Stimulated activated naive CD4-positive, alpha-beta T cell (primary cell): ENCODE results near the gene FANCC.
A peak's percentile ranks its signal among the peaks of the same experiment; 100 is the strongest.

Experiments used
- DNase-seq, 6 experiments: peaks; one replicate each; lab custom pipeline; 2025; lab: John Stamatoyannopoulos, UW

The FANCC gene

GRCh38 chr9:95143591-95144561, 173.6 kb downstream of the FANCC start:
- DNase-seq, result no peak

- no peak for DNase-seq
These were observed 174.8 kb downstream of the FANCC start for GRCh38 chr9:95142728-95143127.

GRCh38 chr9:95142315-95142714, 175.2 kb downstream of the FANCC start:
- no peak for DNase-seq

- no peak for DNase-seq
These were observed 176.7 kb downstream of the FANCC start for GRCh38 chr9:95140821-95141220.

- no peak for DNase-seq
These were observed 178.4 kb downstream of the FANCC start for GRCh38 chr9:95139126-95139525.

- no peak for DNase-seq
These were observed 179.0 kb downstream of the FANCC start for GRCh38 chr9:95138474-95138873.

- DNase-seq, result no peak
These were observed 179.8 kb downstream of the FANCC start for GRCh38 chr9:95137587-95138145.

GRCh38 chr9:95135756-95136155, 181.8 kb downstream of the FANCC start:
- no peak for DNase-seq

- no peak for DNase-seq
These were observed 183.0 kb downstream of the FANCC start for GRCh38 chr9:95134457-95134881.

- DNase-seq, result no peak
These were observed 184.2 kb downstream of the FANCC start for GRCh38 chr9:95133325-95133705.

GRCh38 chr9:95132366-95133324, 184.9 kb downstream of the FANCC start:
- no peak for DNase-seq

- peak in 5 of 6 experiments; percentile 13 to 38 (median 29) for DNase-seq
These were observed 186.2 kb downstream of the FANCC start for GRCh38 chr9:95131023-95131943.

- DNase-seq, result no peak
These were observed 187.0 kb downstream of the FANCC start for GRCh38 chr9:95130484-95130883.

GRCh38 chr9:95129476-95130291, 187.8 kb downstream of the FANCC start:
- DNase-seq, result no peak

GRCh38 chr9:95128177-95128524, 189.4 kb downstream of the FANCC start:
- no peak for DNase-seq

- peak in 5 of 6 experiments; percentile 41 to 57 (median 46) for DNase-seq
These were observed 190.0 kb downstream of the FANCC start for GRCh38 chr9:95127249-95128176.

- no peak for DNase-seq
These were observed 190.8 kb downstream of the FANCC start for GRCh38 chr9:95126739-95127138.

GRCh38 chr9:95125652-95126051, 191.9 kb downstream of the FANCC start:
- no peak for DNase-seq
